Measurements from ENCODE around the gene MLIP. TPM values are rescaled to one million over a fixed set of nuclear protein-coding genes. Genes with fewer than 3 reads are reported as not detected.
"Not testable (repeated sequence)": the region's sequence is repeated elsewhere in the genome, so short reads cannot be mapped to it uniquely, and the experiment has no call there.

MLIP gene
- total and polyA plus RNA-seq, 4 experiments from 2014 or later = not detected

DNA sequence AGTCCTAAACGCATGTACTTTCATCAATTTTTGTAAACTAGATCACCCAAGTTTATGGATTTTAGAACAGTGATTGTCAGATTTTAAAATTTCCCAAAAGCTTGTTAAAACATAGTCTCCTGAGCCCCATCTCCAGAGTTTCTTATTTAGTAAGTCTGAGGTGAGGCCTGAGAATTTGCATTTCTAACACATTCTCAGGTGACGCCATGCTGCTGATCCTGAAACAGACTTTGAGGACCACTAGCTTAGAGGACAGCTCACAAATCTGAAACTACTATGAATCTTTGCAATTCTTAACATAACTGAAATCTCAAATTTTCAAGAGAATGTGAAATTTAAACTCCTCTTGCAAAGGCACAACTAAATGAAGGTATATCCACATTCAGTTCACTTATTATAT lies 37.8 kb upstream of the MLIP start:
- POLR2A ChIA-PET (ENCODE audit: partially characterized antibody) = no interaction called here
- Histone ChIP-seq H3K9me3 (ENCODE audit: control insufficient read depth in 1 of 2, low read length in 2 of 2) (no peaks in the 10 kb centered on the region), H3K36me3 (ENCODE audit: insufficient read depth, low read length) (no peaks in the 10 kb centered on the region)

DNA sequence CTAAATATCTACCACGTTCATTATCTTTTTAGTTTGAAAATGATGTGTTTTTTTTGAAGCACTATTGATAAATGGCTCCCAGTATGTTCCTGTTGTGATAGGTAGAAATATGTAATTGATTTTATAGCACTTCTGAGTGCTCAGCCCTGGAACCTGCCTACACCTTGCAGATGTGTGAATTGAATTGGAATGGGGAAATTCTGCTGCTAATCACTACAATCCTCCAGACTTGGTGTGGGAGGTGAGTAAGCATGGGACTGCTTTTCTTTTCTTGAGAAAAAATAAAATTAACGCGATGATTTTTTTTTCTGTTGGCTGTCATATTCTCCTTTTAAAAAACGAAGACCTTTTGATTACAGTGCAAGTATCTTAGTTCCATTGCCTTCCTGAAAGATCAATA lies 37.1 kb upstream of the MLIP start:
- Mint-ChIP-seq H3K36me3 (no peaks in the 10 kb centered on the region), H3K27ac (no peak overlapping the region), H3K4me1 (peaks cover 0 to 3% (median 0%) of the 10 kb centered on the region in 4 donors), H3K27me3 (no peaks in the 10 kb centered on the region), H3K4me3 (no peak overlapping the region), H3K9me3 (no peaks in the 10 kb centered on the region)
- POLR2A ChIA-PET (ENCODE audit: partially characterized antibody) = no interaction called here
- CTCF ChIA-PET (ENCODE audit: partially characterized antibody) = no interaction called here
- Histone ChIP-seq H3K4me1 (ENCODE audit: insufficient read depth, low read length) (no peaks in the 10 kb centered on the region), H3K27ac (ENCODE audit: low read depth, low read length) (no peak overlapping the region), H3K4me3 (ENCODE audit: low read length in 2 of 2) (no peak overlapping the region), H3K9me3 (ENCODE audit: control insufficient read depth in 1 of 2, low read length in 2 of 2) (no peaks in the 10 kb centered on the region), H3K36me3 (ENCODE audit: insufficient read depth, low read length) (no peaks in the 10 kb centered on the region), H3K27me3 (ENCODE audit: insufficient read depth, low read length) (peaks cover 5% of the 10 kb centered on the region)
- intact Hi-C loops (cut with micrococcal nuclease) = no loop called here
- no peak for DNase-seq

More for the DNA sequence above, 37.8 kb upstream of the MLIP start:
- H3K27ac ChIP-seq (ENCODE audit: low read depth, low read length) = no peak overlapping the region
- no peaks in the 10 kb centered on the region for H3K27me3 Mint-ChIP-seq
- no peaks in the 10 kb centered on the region for H3K36me3 Mint-ChIP-seq
- intact Hi-C loops (cut with micrococcal nuclease) = no loop called here
- H3K4me1 Mint-ChIP-seq = peaks cover 0 to 3% (median 0%) of the 10 kb centered on the region in 4 donors
- H3K9me3 Mint-ChIP-seq = no peaks in the 10 kb centered on the region
- no peak overlapping the region for H3K27ac Mint-ChIP-seq
- CTCF ChIA-PET (ENCODE audit: partially characterized antibody) = no interaction called here
- H3K4me3 ChIP-seq (ENCODE audit: low read length in 2 of 2) = no peak overlapping the region
- no peak overlapping the region for H3K4me3 Mint-ChIP-seq
- no peaks in the 10 kb centered on the region for H3K4me1 ChIP-seq (ENCODE audit: insufficient read depth, low read length)
- no peak for DNase-seq
- peaks cover 5% of the 10 kb centered on the region for H3K27me3 ChIP-seq (ENCODE audit: insufficient read depth, low read length)

DNA sequence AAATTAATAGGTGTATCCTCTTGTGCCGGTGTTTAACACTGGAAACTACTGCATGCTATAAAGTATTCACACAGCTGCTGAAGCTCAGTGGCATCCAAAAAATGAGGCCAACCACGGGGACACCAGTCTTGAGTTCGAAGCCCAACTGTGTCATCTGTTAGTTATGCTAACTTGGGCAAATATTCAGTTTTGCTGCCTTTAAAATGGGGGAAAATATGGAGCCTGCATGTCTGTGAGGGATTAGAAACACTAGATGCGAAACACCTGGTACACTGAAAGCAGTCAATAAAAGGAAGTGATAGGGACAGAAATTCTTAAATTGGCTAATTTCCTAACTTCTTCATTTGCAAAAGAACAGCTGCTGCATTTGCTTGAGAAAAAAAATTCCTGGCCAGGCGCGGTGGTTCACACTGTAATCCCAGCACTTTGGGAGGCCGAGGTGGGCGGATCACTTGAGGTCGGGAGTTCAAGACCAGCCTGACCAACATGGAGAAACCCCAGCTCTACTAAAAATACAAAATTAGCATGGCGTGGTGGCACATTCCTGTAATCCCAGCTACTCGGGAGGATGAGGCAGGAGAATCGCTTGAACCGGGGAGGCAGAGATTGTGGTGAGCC lies 36.6 kb upstream of the MLIP start:
- H3K27ac ChIP-seq (ENCODE audit: low read depth, low read length) = no peak overlapping the region
- no peaks in the 10 kb centered on the region for H3K27me3 Mint-ChIP-seq
- H3K9me3 Mint-ChIP-seq = no peaks in the 10 kb centered on the region
- H3K36me3 ChIP-seq (ENCODE audit: insufficient read depth, low read length) = no peaks in the 10 kb centered on the region
- DNase-seq = no peak
- peaks cover 5% of the 10 kb centered on the region for H3K27me3 ChIP-seq (ENCODE audit: insufficient read depth, low read length)
- H3K9me3 ChIP-seq (ENCODE audit: control insufficient read depth in 1 of 2, low read length in 2 of 2) = no peaks in the 10 kb centered on the region
- H3K4me1 ChIP-seq (ENCODE audit: insufficient read depth, low read length) = no peaks in the 10 kb centered on the region
- H3K27ac Mint-ChIP-seq = no peak overlapping the region
- CTCF ChIA-PET (ENCODE audit: partially characterized antibody) = no interaction called here
- H3K36me3 Mint-ChIP-seq = no peaks in the 10 kb centered on the region
- H3K4me3 ChIP-seq (ENCODE audit: low read length in 2 of 2) = no peak overlapping the region
- peaks cover 0 to 3% (median 0%) of the 10 kb centered on the region in 4 donors for H3K4me1 Mint-ChIP-seq
- POLR2A ChIA-PET (ENCODE audit: partially characterized antibody) = no interaction called here
- intact Hi-C loops (cut with micrococcal nuclease) = no loop called here
- H3K4me3 Mint-ChIP-seq = no peak overlapping the region

DNA sequence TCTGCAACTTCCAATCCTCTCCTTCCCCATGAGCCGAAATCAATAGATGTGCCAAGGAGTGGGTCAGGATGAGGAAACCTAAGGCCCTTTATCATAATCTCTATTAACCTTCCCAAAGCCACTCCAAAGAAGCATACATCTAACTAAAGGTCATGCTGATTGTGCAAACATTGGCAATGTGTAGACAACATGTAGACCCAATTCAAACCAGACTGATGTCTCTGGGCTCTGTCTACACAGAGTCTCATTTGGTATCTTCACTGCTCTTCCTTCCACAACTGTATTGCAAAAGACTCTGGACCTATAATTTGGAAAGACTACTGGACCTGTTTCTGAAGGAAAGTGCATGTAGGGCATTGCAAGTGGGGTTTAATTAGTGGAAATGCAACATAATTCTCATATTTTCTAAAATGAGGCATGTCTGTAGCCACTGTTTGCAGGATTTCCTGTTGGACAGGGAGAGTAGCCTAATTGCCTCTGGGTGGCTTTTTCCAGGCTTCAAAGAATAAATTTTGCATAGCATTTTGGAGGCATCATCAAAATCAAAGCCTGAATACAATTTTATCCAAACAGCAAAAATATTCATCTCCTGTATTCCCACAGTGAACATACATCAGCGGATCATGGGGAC lies 35.0 kb upstream of the MLIP start:
- POLR2A ChIA-PET (ENCODE audit: partially characterized antibody) = no interaction called here
- H3K27me3 Mint-ChIP-seq = no peaks in the 10 kb centered on the region

DNA sequence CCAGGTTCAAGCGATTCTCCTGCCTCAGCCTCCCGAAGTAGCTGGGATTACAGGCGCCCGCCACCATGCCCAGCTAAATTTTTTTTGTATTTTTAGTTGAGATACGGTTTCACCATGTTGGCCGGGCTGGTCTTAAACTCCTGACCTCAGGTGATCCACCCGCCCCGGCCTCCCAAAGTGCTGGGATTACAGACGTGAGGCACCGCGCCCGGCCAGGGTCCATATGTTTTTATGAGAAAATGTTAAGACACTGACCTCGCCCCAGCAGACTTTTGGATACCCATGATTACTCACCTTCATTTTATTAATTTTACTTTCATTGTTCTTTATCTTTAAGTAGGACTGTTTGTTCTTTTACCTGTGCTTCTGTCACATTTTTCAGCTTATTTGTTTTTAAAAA lies 29.7 kb upstream of the MLIP start:
- POLR2A ChIA-PET (ENCODE audit: partially characterized antibody); H3K27ac Mint-ChIP-seq; H3K27me3 Mint-ChIP-seq; H3K27me3 ChIP-seq (ENCODE audit: insufficient read depth, low read length); H3K36me3 ChIP-seq (ENCODE audit: insufficient read depth, low read length); CTCF ChIA-PET (ENCODE audit: partially characterized antibody); H3K4me3 Mint-ChIP-seq; H3K9me3 Mint-ChIP-seq; DNase-seq; H3K27ac ChIP-seq (ENCODE audit: low read depth, low read length); H3K4me3 ChIP-seq (ENCODE audit: low read length in 2 of 2); H3K36me3 Mint-ChIP-seq; intact Hi-C loops (cut with micrococcal nuclease); H3K4me1 ChIP-seq (ENCODE audit: insufficient read depth, low read length); H3K9me3 ChIP-seq (ENCODE audit: control insufficient read depth in 1 of 2, low read length in 2 of 2); H3K4me1 Mint-ChIP-seq: not testable (repeated sequence)

More for the DNA sequence above, 35.0 kb upstream of the MLIP start:
- DNase-seq = no peak
- H3K36me3 Mint-ChIP-seq = no peaks in the 10 kb centered on the region
- Histone ChIP-seq H3K4me3 (ENCODE audit: low read length in 2 of 2) (no peak overlapping the region), H3K36me3 (ENCODE audit: insufficient read depth, low read length) (no peaks in the 10 kb centered on the region), H3K27ac (ENCODE audit: low read depth, low read length) (no peak overlapping the region), H3K9me3 (ENCODE audit: control insufficient read depth in 1 of 2, low read length in 2 of 2) (no peaks in the 10 kb centered on the region), H3K27me3 (ENCODE audit: insufficient read depth, low read length) (peaks cover 5% of the 10 kb centered on the region), H3K4me1 (ENCODE audit: insufficient read depth, low read length) (no peaks in the 10 kb centered on the region)
- H3K4me1 Mint-ChIP-seq = no peaks in the 10 kb centered on the region
- no peaks in the 10 kb centered on the region for H3K9me3 Mint-ChIP-seq
- H3K27ac Mint-ChIP-seq = no peak overlapping the region
- H3K4me3 Mint-ChIP-seq = no peak overlapping the region
- intact Hi-C loops (cut with micrococcal nuclease) = no loop called here
- CTCF ChIA-PET (ENCODE audit: partially characterized antibody) = no interaction called here

DNA sequence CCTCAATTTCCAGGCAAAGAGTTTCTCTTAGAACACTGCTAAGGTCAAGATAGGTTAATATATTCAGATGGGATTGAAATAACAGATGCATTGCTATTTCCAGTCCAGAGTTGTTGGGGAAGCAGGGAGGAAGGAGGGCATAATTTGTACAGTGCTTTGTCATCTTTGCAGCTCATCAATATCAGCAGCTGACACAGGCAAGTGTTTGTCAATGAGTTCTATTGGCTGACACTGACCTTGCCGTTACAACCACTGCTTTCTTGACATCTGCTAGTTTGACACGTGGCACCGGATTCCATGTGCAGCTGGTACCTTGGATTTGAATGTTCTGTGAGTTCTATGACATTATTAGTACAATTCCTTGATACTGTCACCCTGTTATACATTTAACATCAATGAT lies 28.0 kb upstream of the MLIP start:
- H3K27ac Mint-ChIP-seq = no peak overlapping the region
- peaks cover 0 to 3% (median 0%) of the 10 kb centered on the region in 8 donors for H3K9me3 Mint-ChIP-seq
- DNase-seq = no peak
- H3K9me3 ChIP-seq (ENCODE audit: control insufficient read depth in 1 of 2, low read length in 2 of 2) = no peaks in the 10 kb centered on the region
- H3K27me3 ChIP-seq (ENCODE audit: insufficient read depth, low read length) = no peaks in the 10 kb centered on the region
- intact Hi-C loops (cut with micrococcal nuclease) = no loop called here
- no peaks in the 10 kb centered on the region for H3K4me1 ChIP-seq (ENCODE audit: insufficient read depth, low read length)
- no peaks in the 10 kb centered on the region for H3K36me3 Mint-ChIP-seq
- H3K36me3 ChIP-seq (ENCODE audit: insufficient read depth, low read length) = no peaks in the 10 kb centered on the region
- no peak overlapping the region for H3K4me3 ChIP-seq (ENCODE audit: low read length in 2 of 2)
- no peak overlapping the region for H3K4me3 Mint-ChIP-seq
- H3K27ac ChIP-seq (ENCODE audit: low read depth, low read length) = no peak overlapping the region
- H3K4me1 Mint-ChIP-seq = no peaks in the 10 kb centered on the region
- ChIA-PET POLR2A (ENCODE audit: partially characterized antibody) (no interaction called here), CTCF (ENCODE audit: partially characterized antibody) (no interaction called here)
- peaks cover 1 to 4% of the 10 kb centered on the region in 2 donors for H3K27me3 Mint-ChIP-seq

DNA sequence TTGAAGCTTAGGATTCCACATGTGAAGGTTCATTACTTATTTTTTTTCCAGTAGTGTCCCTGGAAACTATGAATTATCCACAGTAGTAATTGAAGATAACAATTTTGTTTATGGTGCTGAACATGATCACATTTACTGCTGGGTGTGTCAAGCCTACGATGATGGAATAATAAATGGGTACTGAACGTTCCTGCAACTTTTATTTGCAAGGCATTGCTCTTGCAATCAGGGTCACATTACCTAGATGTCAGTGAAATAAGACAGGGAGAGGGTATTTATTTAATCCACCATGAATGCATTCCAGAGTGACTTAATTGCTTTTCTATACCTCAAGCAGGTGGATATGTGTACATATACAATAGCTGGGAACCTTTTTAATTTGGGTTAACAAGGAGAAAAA lies 27.0 kb upstream of the MLIP start:
- intact Hi-C loops (cut with micrococcal nuclease) = no loop called here
- POLR2A ChIA-PET (ENCODE audit: partially characterized antibody) = no interaction called here
- no peaks in the 10 kb centered on the region for H3K27me3 ChIP-seq (ENCODE audit: insufficient read depth, low read length)
- H3K27ac Mint-ChIP-seq = no peak overlapping the region
- H3K4me3 Mint-ChIP-seq = no peak overlapping the region
- H3K4me3 ChIP-seq (ENCODE audit: low read length in 2 of 2) = no peak overlapping the region
- no peaks in the 10 kb centered on the region for H3K4me1 ChIP-seq (ENCODE audit: insufficient read depth, low read length)
- no peaks in the 10 kb centered on the region for H3K9me3 ChIP-seq (ENCODE audit: control insufficient read depth in 1 of 2, low read length in 2 of 2)
- CTCF ChIA-PET (ENCODE audit: partially characterized antibody) = no interaction called here
- H3K36me3 ChIP-seq (ENCODE audit: insufficient read depth, low read length) = no peaks in the 10 kb centered on the region
- no peaks in the 10 kb centered on the region for H3K36me3 Mint-ChIP-seq
- no peaks in the 10 kb centered on the region for H3K4me1 Mint-ChIP-seq
- no peak for DNase-seq
- peaks cover 0 to 3% (median 0%) of the 10 kb centered on the region in 8 donors for H3K9me3 Mint-ChIP-seq
- no peak overlapping the region for H3K27ac ChIP-seq (ENCODE audit: low read depth, low read length)
- H3K27me3 Mint-ChIP-seq = peaks cover 1 to 4% of the 10 kb centered on the region in 2 donors

Measured in CD4-positive, alpha-beta memory T cell (primary cell).